GDM1 (cell line): ENCODE measurements around the gene KAZN.

ENCODE experiments used
- DNase-seq: peaks from one replicate; lab custom pipeline; 2025; lab: John Stamatoyannopoulos, UW

KAZN gene

GRCh38 chr1:14743368-14743767, 144.9 kb downstream of the KAZN start:
- DNase-seq = no peak

GRCh38 chr1:14745001-14745720, 146.7 kb downstream of the KAZN start:
- no peak for DNase-seq

- no peak for DNase-seq
Observed at GRCh38 chr1:14745789-14746188, 147.3 kb downstream of the KAZN start.

GRCh38 chr1:14746393-14746792, 147.9 kb downstream of the KAZN start:
- DNase-seq = no peak

- no peak for DNase-seq
Observed at GRCh38 chr1:14748151-14748550, 149.7 kb downstream of the KAZN start.

- no peak for DNase-seq
Observed at GRCh38 chr1:14748977-14749376, 150.5 kb downstream of the KAZN start.

GRCh38 chr1:14750490-14750889, 152.0 kb downstream of the KAZN start:
- DNase-seq = no peak

- DNase-seq = peak; percentile 60
Observed at GRCh38 chr1:14755518-14756252, 157.2 kb downstream of the KAZN start.

GRCh38 chr1:14756589-14757285, 158.3 kb downstream of the KAZN start:
- no peak for DNase-seq

- no peak for DNase-seq
Observed at GRCh38 chr1:14757286-14757625, 158.8 kb downstream of the KAZN start.

- DNase-seq = no peak
Observed at GRCh38 chr1:14759042-14759818, 160.7 kb downstream of the KAZN start.

- no peak for DNase-seq
Observed at GRCh38 chr1:14759843-14760242, 161.4 kb downstream of the KAZN start.

- no peak for DNase-seq
Observed at GRCh38 chr1:14760780-14761179, 162.3 kb downstream of the KAZN start.

GRCh38 chr1:14761291-14762153, 163.0 kb downstream of the KAZN start:
- DNase-seq = peak; percentile 59

- DNase-seq = no peak
Observed at GRCh38 chr1:14763977-14764376, 165.5 kb downstream of the KAZN start.

GRCh38 chr1:14765773-14766172, 167.3 kb downstream of the KAZN start:
- DNase-seq = no peak

GRCh38 chr1:14767075-14767474, 168.6 kb downstream of the KAZN start:
- no peak for DNase-seq

- DNase-seq = no peak
Observed at GRCh38 chr1:14768582-14769304, 170.3 kb downstream of the KAZN start.

GRCh38 chr1:14769486-14770274, 171.2 kb downstream of the KAZN start:
- DNase-seq = no peak
